HFFc6 (cell line): ENCODE measurements around the gene GALNT1. TPM values are rescaled to one million over a fixed set of nuclear protein-coding genes. Genes with fewer than 3 reads are reported as not detected.

Source experiments
- DNase-seq: peaks from one replicate; pipeline ENCODE4 v3.0.0-alpha.2; 2018
- H3K27ac Mint-ChIP-seq: 2 replicates; pipeline ENCODE4 v1.8.0; 2020; ENCODE audit warnings: mild to moderate bottlenecking, mixed read lengths
- H3K27me3 Mint-ChIP-seq: 2 replicates; pipeline ENCODE4 v1.8.0; 2021; ENCODE audit warnings: mild to moderate bottlenecking, moderate library complexity, mixed read lengths; ENCODE audit not compliant: insufficient read depth
- H3K36me3 Mint-ChIP-seq: 2 replicates; pipeline ENCODE4 v1.8.0; 2021; ENCODE audit warnings: low read depth, mixed read lengths
- H3K4me1 Mint-ChIP-seq: 2 replicates; pipeline ENCODE4 v1.8.0; 2020; ENCODE audit warnings: low read depth, mixed read lengths
- H3K4me3 Mint-ChIP-seq: 2 replicates; pipeline ENCODE4 v1.8.0; 2020; ENCODE audit warnings: mild to moderate bottlenecking, moderate library complexity, mixed read lengths
- H3K9me3 Mint-ChIP-seq: 2 replicates; pipeline ENCODE4 v1.8.0; 2020; ENCODE audit warnings: mild to moderate bottlenecking, mixed read lengths
- CTCF ChIP-seq: fragments of 200-600 bp; sonication (generic); IDR thresholded peaks from 2 replicates; pipeline ENCODE4 v1.5.0; 2021; ENCODE audit warnings: antibody characterized with exemption, mild to moderate bottlenecking
- total RNA-seq, 6 experiments: library from RNA; stranded (reverse); fragmentation: NEBNext Ultra II Directional; extraction: Animal tissue kit (Norgen Biotek cat#: 25700); gene quantifications; 2 replicates in 1 of 6; 3 replicates in 5 of 6; pipeline ENCODE4 v1.2.3, GENCODE V29; 2021

GALNT1 gene
- total RNA-seq, 6 experiments from 2014 or later, result 36.4 to 48.2 (median 40.2) TPM

- H3K36me3 Mint-ChIP-seq, result no peaks in the 10 kb centered on the region
- H3K4me3 Mint-ChIP-seq, result no peak overlapping the region
Observed at GRCh38 chr18:35728676-35729075, 147.1 kb downstream of the GALNT1 start.

GRCh38 chr18:35729991-35730668 lies 148.6 kb downstream of the GALNT1 start:
- H3K9me3 Mint-ChIP-seq, result no peaks in the 10 kb centered on the region
- H3K27ac Mint-ChIP-seq, result no peak overlapping the region
- no peak for DNase-seq
- H3K27me3 Mint-ChIP-seq, result peaks cover 15% of the 10 kb centered on the region
- H3K36me3 Mint-ChIP-seq, result no peaks in the 10 kb centered on the region
- TF ChIP-seq CTCF, result no peak
- peaks cover 16% of the 10 kb centered on the region for H3K4me1 Mint-ChIP-seq
- peak overlapping the region; percentile 23; the same call in 1 of the 2 replicates for H3K4me3 Mint-ChIP-seq

More at GRCh38 chr18:35728676-35729075, 147.1 kb downstream of the GALNT1 start:
- DNase-seq, result no peak
- H3K4me1 Mint-ChIP-seq, result peaks cover 16% of the 10 kb centered on the region
- no peak for TF ChIP-seq CTCF
- no peak overlapping the region for H3K27ac Mint-ChIP-seq
- H3K27me3 Mint-ChIP-seq, result peaks cover 11% of the 10 kb centered on the region
- H3K9me3 Mint-ChIP-seq, result no peaks in the 10 kb centered on the region

- H3K27ac Mint-ChIP-seq, result no peak overlapping the region
- peak overlapping the region; percentile 27; the same call in 1 of the 2 replicates for H3K4me3 Mint-ChIP-seq
- peaks cover 16% of the 10 kb centered on the region for H3K4me1 Mint-ChIP-seq
- H3K36me3 Mint-ChIP-seq, result no peaks in the 10 kb centered on the region
- H3K27me3 Mint-ChIP-seq, result peaks cover 19% of the 10 kb centered on the region
- no peak for TF ChIP-seq CTCF
- no peak for DNase-seq
- no peaks in the 10 kb centered on the region for H3K9me3 Mint-ChIP-seq
Observed at GRCh38 chr18:35730691-35731370, 149.3 kb downstream of the GALNT1 start.

GRCh38 chr18:35731701-35732100 lies 150.2 kb downstream of the GALNT1 start:
- Mint-ChIP-seq H3K4me1 (peaks cover 16% of the 10 kb centered on the region), H3K27ac (no peak overlapping the region), H3K4me3 (no peak overlapping the region), H3K9me3 (no peaks in the 10 kb centered on the region), H3K36me3 (no peaks in the 10 kb centered on the region), H3K27me3 (peaks cover 19% of the 10 kb centered on the region)
- no peak for TF ChIP-seq CTCF
- DNase-seq, result no peak

- no peak for TF ChIP-seq CTCF
- no peak overlapping the region for H3K4me3 Mint-ChIP-seq
Observed at GRCh38 chr18:35732162-35732561, 150.6 kb downstream of the GALNT1 start.

More at GRCh38 chr18:35732162-35732561, 150.6 kb downstream of the GALNT1 start:
- no peaks in the 10 kb centered on the region for H3K9me3 Mint-ChIP-seq
- H3K4me1 Mint-ChIP-seq, result peaks cover 16% of the 10 kb centered on the region
- no peak for DNase-seq
- H3K36me3 Mint-ChIP-seq, result no peaks in the 10 kb centered on the region
- peaks cover 16% of the 10 kb centered on the region for H3K27me3 Mint-ChIP-seq
- no peak overlapping the region for H3K27ac Mint-ChIP-seq
